22Rv1 (cell line): Measurements from ENCODE around the gene SCGB1D4.

Experiments used
- ZFX ChIP-seq: fragments of 450-650 bp; IDR thresholded peaks from 2 replicates; pipeline ENCODE4 v1.6.1; 2017; ENCODE audit warnings: antibody characterized with exemption, borderline replicate concordance
- TF ChIP-seq, protein P1 (sequence below): fragments of 450-650 bp; IDR thresholded peaks from 2 replicates; pipeline ENCODE4 v1.5.1; 2017; ENCODE audit warnings: mild to moderate bottlenecking

DNA sequence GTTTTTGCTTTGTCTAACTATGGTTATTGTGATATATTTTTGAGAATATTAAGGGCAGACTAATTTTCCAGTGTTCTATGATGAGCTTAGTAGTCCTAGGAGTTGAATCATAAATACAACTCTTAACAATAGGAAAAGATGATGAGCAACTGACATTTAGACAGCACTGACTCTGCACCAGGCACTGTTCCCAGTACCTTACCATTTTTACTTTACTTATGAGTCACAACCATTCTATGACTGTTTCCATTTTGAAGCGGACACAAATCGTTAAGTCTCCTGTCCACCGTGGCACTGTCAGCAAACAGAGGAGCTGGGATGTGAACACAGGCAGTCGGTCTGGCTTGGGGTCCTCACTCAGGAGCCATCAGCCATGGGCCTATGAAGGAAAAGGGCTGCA is 32.3 kb downstream of the SCGB1D4 start:
- TF ChIP-seq, protein P1, sequence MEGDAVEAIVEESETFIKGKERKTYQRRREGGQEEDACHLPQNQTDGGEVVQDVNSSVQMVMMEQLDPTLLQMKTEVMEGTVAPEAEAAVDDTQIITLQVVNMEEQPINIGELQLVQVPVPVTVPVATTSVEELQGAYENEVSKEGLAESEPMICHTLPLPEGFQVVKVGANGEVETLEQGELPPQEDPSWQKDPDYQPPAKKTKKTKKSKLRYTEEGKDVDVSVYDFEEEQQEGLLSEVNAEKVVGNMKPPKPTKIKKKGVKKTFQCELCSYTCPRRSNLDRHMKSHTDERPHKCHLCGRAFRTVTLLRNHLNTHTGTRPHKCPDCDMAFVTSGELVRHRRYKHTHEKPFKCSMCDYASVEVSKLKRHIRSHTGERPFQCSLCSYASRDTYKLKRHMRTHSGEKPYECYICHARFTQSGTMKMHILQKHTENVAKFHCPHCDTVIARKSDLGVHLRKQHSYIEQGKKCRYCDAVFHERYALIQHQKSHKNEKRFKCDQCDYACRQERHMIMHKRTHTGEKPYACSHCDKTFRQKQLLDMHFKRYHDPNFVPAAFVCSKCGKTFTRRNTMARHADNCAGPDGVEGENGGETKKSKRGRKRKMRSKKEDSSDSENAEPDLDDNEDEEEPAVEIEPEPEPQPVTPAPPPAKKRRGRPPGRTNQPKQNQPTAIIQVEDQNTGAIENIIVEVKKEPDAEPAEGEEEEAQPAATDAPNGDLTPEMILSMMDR: no peak
- no peak for TF ChIP-seq ZFX
